GM21526 (cell line): ENCODE results near the gene HMGCL.
"Not testable (repeated sequence)": the region's sequence is repeated elsewhere in the genome, so short reads cannot be mapped to it uniquely, and the experiment has no call there.

Experiments
- ATAC-seq: cut with Tn5 transposase; IDR thresholded peaks from one replicate; pipeline ENCODE4 v1.9.1; 2021; ENCODE audit warnings: moderate library complexity; ENCODE audit not compliant: unreplicated experiment, low FRiP score

HMGCL gene

DNA sequence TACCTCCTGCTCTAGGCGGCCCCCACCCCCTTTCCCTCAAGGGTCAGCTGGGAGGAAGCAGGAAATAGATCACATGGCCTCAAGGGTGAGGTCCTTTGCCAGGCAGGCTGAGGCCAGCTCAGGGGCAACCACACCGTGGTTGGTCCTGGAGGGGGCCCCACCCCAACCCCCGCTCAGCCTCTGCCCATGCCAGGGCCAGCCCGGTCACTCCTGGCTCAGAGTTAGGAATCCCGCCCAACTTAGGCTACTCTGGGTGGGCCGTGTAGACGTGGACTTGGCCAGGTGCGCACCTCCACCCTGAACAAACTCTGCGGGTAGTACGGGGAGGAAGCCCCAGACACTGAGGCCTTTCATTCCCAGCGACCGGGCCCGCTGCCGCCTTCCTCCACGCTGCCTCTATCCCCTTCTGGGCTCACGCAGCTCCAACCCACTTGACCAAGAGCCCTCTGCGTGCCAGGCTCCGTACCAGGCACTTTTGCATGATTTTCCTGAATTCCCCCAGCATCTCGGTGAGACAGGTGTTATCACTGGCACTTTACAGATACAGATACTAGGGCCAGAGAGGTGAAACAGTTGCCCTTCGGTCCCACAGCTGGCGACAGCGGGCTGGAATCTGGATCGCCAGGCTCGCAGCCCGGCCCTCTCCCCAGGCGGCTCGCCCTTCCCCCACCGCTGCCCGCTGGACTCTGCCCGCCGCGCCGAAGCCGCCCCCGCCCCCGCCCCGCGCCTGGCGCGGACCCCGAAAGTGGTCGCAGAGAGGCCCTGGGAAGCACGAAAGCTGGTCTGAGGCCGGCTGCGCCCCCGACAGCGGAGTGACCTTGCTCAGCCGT is 25.4 kb downstream of the HMGCL start:
- peak; percentile 6 for ATAC-seq

DNA sequence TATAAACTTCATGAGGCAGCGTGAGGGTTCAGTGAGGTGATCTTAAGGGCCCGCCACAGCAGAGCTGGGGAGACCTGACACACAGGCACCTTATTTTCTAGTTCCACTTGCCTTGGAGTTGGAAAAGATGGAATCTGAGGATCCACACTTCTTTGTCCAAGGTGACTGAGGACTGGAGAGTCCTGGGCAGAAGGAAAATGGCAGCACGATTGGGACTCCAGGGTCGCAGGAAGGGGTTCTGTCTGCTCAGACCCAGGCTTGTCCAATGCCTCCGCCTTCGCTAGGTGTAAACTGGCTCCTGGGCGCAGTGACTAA is 26.0 kb downstream of the HMGCL start:
- no peak for ATAC-seq

- ATAC-seq, result no peak
These were observed 26.5 kb downstream of the HMGCL start for GRCh38 chr1:23798662-23799142.

DNA sequence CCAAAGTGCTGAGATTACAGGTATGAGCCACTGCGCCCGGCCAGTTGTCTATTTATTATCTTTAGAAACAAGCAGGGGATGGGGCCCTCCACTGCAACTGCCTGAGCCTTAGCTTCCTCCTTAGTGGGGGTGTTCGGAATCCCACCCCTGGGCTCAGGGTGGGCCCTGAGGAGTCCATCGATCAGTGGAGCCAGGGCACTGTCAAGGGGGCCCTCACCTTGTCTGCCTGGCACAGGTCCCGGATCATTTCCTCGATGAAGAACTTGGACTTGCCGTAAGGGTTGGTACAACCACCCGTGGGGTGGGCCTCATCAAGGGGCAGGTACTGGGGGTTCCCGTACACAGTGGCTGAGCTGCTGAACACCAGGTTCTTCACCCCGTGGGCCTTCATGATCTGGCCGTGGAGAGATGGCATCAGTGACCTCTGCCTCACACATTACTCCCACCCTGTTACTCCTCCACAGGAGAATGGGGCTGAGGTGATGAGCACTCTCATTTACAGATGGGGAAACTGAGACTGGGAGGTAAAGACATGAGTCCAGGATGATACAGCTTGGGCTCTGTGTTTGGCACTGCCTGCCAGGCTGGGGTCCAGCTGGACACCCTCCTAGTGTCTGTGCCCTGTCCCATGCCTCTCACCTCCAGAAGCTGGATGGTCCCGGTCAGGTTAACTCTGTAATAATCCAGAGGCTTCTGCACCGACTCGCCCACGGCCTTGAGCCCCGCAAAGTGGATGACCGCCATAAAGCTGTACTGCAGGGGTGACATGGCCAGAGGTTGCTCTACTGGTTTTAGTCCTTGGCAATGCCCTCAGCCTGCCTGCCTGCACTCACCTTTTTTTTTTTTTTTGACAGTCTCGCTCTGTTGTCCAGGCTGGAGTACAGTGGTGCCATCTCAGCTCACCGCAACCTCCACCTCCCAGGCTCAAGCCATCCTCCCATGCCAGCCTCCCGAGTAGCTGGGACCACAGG is 27.5 kb downstream of the HMGCL start:
- no peak for ATAC-seq

DNA sequence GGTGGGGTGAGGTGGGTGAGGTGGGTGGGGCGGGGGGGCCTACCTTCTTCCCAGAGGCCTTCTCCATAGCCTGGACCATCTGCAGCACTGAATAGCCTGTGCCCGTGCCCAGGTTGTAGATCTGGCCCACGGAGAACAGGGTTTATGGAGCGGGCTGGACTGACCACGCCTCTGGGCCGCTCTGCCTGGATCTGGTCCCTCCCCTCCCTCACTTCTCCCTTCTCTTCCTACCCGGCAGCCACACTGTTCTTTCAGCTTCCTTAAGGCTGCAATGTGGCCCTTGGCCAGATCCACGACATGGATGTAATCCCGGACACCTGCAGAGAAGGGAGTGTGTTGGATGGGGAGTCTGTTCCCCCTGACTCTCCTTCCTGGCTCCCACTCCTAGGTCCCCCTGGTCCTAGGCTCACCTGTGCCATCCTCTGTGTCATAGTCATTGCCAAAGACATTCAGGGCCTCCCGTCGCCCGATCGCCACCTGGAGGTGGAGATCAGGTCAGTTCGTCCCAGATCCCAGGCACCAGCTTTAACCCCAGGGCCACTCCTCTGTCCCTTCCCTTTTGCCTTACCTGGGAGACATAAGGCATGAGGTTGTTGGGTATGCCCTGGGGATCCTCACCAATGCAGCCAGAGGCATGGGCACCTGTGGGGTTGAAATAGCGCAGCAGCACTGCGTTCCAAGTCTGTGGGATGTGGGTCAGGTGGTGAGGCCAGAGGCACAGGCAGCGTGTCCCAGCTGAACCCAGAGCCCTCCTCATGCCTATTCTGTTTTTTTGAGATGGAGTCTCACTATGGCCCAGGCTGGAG is 28.6 kb downstream of the HMGCL start:
- no peak for ATAC-seq

DNA sequence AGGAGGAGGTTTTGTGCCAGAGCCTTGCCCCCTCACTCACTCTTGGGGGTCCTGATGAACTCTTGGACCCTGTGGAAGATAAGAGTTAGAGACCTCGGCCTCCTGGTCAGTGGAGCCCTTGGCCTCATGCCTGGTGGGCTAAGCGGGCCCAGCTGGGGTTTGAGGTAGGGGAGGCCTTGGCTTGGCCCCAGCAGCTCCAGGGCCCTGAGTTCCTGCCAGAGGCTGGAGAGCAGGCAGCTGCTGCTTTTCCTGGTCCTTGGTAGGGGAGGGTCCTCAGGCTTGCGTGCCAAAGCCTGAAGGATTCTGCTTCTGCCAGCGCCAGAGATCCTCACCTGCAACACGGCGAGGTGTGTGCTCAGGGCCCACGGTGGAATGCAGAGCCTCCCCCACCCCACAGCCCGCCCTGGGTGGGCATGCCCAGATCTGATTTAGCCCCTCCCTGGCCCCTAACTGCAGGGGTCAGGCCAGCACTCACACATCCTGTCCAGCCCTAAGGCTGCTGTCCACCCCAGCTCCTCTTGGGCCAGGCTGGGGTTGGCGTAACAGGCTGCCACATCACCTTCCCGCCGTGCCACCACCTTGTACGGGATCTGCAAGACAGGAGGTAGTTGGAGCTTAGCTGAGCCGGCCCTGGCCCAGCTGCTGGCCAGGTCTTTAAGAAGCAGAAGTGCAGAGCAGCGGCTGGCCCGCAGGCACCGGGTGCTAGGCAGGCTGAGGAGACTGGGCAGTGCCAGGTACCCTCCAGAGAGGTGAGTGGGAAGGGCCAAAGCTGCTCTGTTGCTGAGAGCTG is 29.4 kb downstream of the HMGCL start:
- ATAC-seq, result no peak

- ATAC-seq, result not testable (repeated sequence)
These were observed 30.5 kb downstream of the HMGCL start for GRCh38 chr1:23794732-23795182.

GRCh38 chr1:23793861-23794731 is 31.1 kb downstream of the HMGCL start:
- ATAC-seq, result no peak

DNA sequence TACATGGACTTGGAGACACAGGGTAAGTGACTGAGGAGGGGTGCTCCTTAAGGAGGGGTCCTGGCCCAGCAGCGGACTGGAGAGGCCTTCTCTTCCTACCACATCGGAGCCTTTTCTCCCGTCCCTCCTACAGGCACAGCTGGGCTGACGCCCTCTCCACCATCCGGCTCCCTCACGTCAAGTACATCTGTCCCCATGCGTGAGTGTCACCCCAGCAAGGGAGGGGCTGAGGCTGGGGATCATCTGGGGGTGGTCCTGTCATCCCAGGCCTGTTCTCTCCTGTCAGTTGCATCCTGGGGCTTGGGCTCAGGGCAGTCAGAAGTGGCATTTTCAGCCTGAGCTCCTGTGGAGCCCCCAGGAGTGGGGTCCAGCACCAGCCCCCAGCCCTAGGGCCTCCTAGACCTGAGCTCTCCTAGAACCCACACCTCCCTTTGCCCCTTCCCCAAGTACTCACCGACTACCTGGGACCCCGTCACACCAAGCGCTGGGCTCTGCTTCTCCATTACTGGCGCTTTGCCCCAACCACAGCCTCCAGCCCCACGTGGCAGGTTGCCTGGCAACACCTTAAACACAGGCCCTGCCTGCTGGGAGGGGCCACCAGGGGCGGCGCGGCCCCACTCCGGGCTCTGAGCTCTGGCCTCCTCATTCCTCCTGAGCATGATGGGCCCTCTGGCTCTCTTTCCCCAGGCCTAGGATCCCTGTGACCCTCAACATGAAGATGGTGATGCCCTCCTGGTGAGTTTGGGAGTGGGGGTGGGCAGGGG is 32.0 kb downstream of the HMGCL start:
- no peak for ATAC-seq

DNA sequence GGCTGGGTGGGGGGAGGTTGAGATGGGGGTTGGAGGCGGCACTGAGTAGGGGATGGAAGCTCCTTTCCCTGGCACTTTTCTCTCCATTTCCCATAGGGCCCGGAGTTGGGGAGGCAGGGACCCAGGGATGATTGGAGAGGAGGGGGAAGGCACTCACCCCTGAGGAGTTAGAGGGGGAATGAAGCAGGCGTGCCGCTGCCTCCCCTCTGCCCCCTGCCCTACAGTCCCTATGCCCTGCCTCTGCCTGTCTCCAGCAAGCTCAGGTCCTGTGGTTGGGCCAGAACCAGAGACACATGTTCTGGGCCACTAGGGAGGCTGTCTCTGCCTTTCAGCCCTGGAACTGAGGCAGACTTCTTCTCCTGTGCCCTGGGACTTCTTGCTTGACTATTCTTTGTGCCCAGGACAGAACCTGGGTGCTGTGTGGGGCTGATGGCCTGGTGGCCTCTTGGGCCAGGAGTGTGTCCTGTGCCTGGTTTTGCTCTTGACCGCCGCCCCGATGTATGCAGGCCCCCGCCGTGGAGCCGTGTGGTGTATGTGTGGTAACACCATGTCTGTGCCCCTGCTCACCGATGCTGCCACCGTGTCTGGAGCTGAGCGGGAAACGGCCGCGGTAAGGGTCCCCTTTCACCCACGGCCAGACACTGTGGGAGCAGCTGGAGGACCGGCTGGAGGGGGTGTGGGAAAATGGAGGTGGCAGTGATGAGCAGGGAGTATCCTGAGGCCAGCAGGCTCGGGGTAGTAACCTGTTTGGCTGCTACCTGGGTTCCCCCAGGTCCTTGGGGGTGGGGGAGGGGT is 32.9 kb downstream of the HMGCL start:
- ATAC-seq, result no peak

- no peak for ATAC-seq
These were observed 33.6 kb downstream of the HMGCL start for GRCh38 chr1:23791516-23792047.

DNA sequence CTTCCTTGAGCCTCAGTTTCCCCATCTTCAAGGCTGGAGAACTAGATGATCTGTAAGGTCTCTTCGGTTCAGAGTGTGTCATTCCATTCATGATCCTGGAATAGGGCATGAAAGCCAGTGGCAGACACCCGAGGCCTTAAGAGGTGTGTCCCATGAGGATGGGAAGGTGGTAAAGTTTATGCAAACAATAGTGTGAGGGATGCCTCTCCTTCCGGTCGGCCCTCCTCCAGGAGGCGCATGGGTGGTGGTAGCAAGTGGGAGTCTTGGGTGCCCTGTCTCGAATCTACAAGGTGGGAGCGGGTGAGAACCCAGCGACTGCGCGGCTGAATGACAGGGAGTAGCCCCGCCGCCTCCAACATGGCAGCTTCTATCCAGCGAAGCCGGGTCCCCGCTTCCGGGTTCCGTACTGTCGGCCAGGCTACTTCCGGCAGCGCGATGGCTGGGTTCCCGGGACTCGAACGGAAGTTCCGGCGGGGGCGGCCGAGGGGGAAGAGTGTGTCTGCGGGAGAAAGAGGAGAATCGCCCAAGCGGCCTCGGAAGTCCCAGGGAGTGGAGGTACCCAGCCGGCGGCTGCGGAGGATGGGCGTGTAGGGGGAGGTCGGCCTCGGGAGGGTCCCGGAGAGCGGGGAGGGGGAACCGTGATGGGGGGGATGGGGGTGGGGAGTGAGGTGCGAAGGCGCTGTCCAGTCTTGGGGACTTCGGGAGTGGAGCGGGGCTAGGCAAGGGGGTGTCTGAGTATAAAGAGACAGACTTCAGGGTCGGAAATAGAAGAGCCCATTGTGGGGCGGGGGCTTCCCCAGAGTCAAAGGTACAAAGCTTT is 34.3 kb downstream of the HMGCL start, which contains the start of gene LYPLA2:
LYPLA2 (plus strand) TSS at position 450 of the 820 bp plus-strand sequence. CDS start 1,538 bp downstream, outside the sequence.
- ATAC-seq, result peak; percentile 48

DNA sequence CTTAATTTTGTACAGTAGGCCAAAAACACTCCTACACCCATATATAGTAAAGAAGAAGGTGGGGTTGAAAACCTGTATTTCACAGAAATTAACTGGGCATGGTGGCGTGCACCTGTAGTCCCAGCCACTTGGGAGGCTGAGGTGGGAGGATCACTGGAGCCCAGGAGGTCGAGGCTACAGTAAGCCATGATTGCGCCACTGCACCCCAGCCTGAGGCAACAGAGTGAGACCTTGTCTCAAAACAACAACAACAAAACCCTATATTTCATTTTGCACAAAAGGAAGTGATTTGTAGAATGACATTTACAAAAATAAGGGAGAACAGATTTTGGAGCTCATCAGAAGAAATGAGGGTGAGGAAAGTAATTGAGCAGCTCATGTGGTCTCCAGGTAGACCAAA is 36.5 kb downstream of the HMGCL start:
- ATAC-seq, result no peak

DNA sequence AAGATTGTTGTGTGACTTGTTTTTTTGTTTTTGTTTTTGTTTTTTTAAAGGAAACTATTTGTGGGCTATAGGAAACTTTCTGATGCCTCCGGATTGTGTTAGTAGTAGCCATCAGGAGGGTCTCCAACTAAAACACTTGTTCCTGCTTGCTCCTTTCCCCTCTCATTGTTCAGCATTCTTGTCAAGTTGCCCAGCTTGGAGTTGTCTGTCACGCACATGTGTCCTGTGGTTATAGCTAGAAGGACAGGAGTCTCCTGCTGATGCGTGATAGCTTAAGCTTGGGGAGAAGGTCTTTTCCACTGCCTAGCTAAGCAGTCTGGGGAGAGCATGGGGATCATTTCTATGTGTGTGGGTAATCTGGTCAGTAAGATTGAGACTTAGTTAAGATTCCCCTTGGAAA is 37.5 kb downstream of the HMGCL start:
- ATAC-seq, result no peak

- no peak for ATAC-seq
These were observed 40.4 kb downstream of the HMGCL start for GRCh38 chr1:23784846-23785245.

- ATAC-seq, result not testable (repeated sequence)
These were observed 42.1 kb downstream of the HMGCL start for GRCh38 chr1:23783141-23783540.
